Adrenal gland (tissue), 12 donors: ENCODE measurements around the gene AKR7A3. TPM values are rescaled to one million over a fixed set of nuclear protein-coding genes. Genes with fewer than 3 reads are reported as not detected.

Experiments
- DNase-seq, 7 donors: peaks; one replicate each; pipeline ENCODE4 v3.0.0-alpha.2; 2019 to 2020
- H3K27ac ChIP-seq, 5 donors: fragments of 200-600 bp; sonication (generic) in 4 of 5; 1 replicate in 3 of 5; 2 replicates in 2 of 5; pipeline versions ENCODE4 v1.5.1 to v1.8.0; 2016 to 2020; ENCODE audit warnings: mild to moderate bottlenecking in 1 of 5
- H3K27me3 ChIP-seq: fragments of 200-600 bp; 2 replicates; pipeline ENCODE4 v1.8.0; 2021
- H3K36me3 ChIP-seq, 2 donors: fragments of 200-600 bp; replicated peaks in 1 of 2; 1 replicate in 1 of 2; 2 replicates in 1 of 2; pipeline versions ENCODE4 v1.5.1 to v1.8.0; 2018 to 2022
- H3K4me1 ChIP-seq, 2 donors: fragments of 200-600 bp; replicated peaks in 1 of 2; 1 replicate in 1 of 2; 2 replicates in 1 of 2; pipeline versions ENCODE4 v1.5.1 to v1.8.0; 2018 to 2021
- H3K4me3 ChIP-seq, 4 donors: fragments of 200-600 bp; sonication (generic) in 3 of 4; one replicate each; pipeline ENCODE4 v1.5.1; 2016 to 2018
- H3K9me3 ChIP-seq, 3 donors: fragments of 200-600 bp; sonication (generic) in 1 of 3; replicated peaks in 1 of 3; 1 replicate in 2 of 3; 2 replicates in 1 of 3; pipeline versions ENCODE4 v1.5.1 to v1.8.0; 2016 to 2021
- CTCF ChIP-seq, 6 experiments: fragments of 450-650 bp in 4 of 6; fragments of 200-600 bp in 2 of 6; sonication (generic) in 1 of 6; IDR thresholded peaks; 1 replicate in 5 of 6; 2 replicates in 1 of 6; pipeline versions ENCODE4 v1.5.1 to v1.8.0; 2016 to 2021; ENCODE audit warnings: antibody characterized with exemption in 6 of 6, mild to moderate bottlenecking in 2 of 6, moderate library complexity in 1 of 6
- POLR2A ChIP-seq, 2 donors: fragments of 450-650 bp; IDR thresholded peaks; one replicate each; pipeline ENCODE4 v1.6.1; 2017; ENCODE audit warnings: antibody characterized with exemption in 2 of 2, mild to moderate bottlenecking in 2 of 2, moderate library complexity in 1 of 2
- WGBS, 4 donors: extraction: QIAGEN DNeasy Blood & Tissue Kit in 2 of 4; methylation state at CpG; one replicate each; pipeline versions ENCODE4 v1.1.5 to v1.1.7; 2013 to 2017; 5-methylcytosine and 5-hydroxymethylcytosine counted together
- intact Hi-C, 2 donors: fragments of 100-400 bp; cut with DNase I; formaldehyde crosslinking; loops; one replicate each; pipeline versions ENCODE4 v1.14.1 to v1.15.0; 2022 to 2023
- polyA plus RNA-seq, 3 donors: library from polyadenylated mRNA; stranded (reverse); fragments of 200-250 nt in 2 of 3; fragments of 350-450 nt in 1 of 3; fragmentation: Illumina TruSeq in 1 of 3; extraction: RNeasy Lipid Tissue Mini Kit (QIAGEN cat#74804) in 1 of 3; gene quantifications; one replicate each; pipeline ENCODE4 v1.2.3, GENCODE V29; 2013 to 2014
- total RNA-seq, 9 donors: library from RNA; depleted of rRNA in 4 of 9; stranded (reverse); fragments of >200 nt in 4 of 9; fragments of 120-200 nt in 1 of 9; fragmentation: NEBNext Ultra II Directional in 1 of 9; extraction: Animal tissue kit (Norgen Biotek cat#: 25700) in 1 of 9; gene quantifications; one replicate each; pipeline versions ENCODE4 v1.1.0 to v1.2.4, GENCODE V29; 2013 to 2023
- donor health status: healthy with polysubstance abuse.
- donor health status: Bipolar disorder and iron deficiency.
- donor health status: DM: yes; HTN: yes; CAD: no.
- donor health status: DM: no; HTN: no; CAD: no.
- donor health status: DM: no; HTN: no; CAD: no.
- donor health status: DM: yes; HTN: yes; CAD: no.

AKR7A3 gene
- total and polyA plus RNA-seq, 12 donors = 1.1 to 11.3 (median 4.5) TPM

GRCh38 chr1:19319196-19319595 lies 30.6 kb upstream of the AKR7A3 start:
- no peaks in the 10 kb centered on the region for H3K9me3 ChIP-seq
- intact Hi-C loops = no loop called here
- TF ChIP-seq POLR2A (IDR thresholded peaks at IDR 0.05) (no peak), CTCF (IDR thresholded peaks at IDR 0.05) (no peak)
- H3K27ac ChIP-seq = peak overlapping the region in 1 of 5 donors; percentile 32
- H3K4me3 ChIP-seq = no peak overlapping the region
- no peaks in the 10 kb centered on the region for H3K27me3 ChIP-seq
- 59 to 80% (median 70%) methylated on average over 3 of the region's 3 CpGs for WGBS, 4 donors
- peaks cover 0 to 19% of the 10 kb centered on the region in 2 donors for H3K36me3 ChIP-seq
- H3K4me1 ChIP-seq = peaks cover 8 to 30% of the 10 kb centered on the region in 2 donors
- peak in 1 of 7 donors; percentile 4 for DNase-seq

- H3K4me1 ChIP-seq = peaks cover 22 to 46% of the 10 kb centered on the region in 2 donors
- peak in 1 of 7 donors; percentile 23 for DNase-seq
- H3K36me3 ChIP-seq = peaks cover 0 to 13% of the 10 kb centered on the region in 2 donors
- H3K27me3 ChIP-seq = no peaks in the 10 kb centered on the region
- H3K4me3 ChIP-seq = no peak overlapping the region
- intact Hi-C loops = no loop called here
- WGBS, 4 donors = 77 to 100% (median 87%) methylated on average over 4 to 13 of the region's 13 CpGs
- TF ChIP-seq POLR2A (IDR thresholded peaks at IDR 0.05) (no peak), CTCF (IDR thresholded peaks at IDR 0.05) (no peak)
- H3K27ac ChIP-seq = no peak overlapping the region
- H3K9me3 ChIP-seq = no peaks in the 10 kb centered on the region
Observed at GRCh38 chr1:19317126-19317910, 28.7 kb upstream of the AKR7A3 start.

GRCh38 chr1:19315378-19316198 lies 27.0 kb upstream of the AKR7A3 start:
- Histone ChIP-seq H3K27me3 (no peaks in the 10 kb centered on the region), H3K27ac (peak overlapping the region in 1 of 5 donors; percentile 59), H3K36me3 (peaks cover 0 to 13% of the 10 kb centered on the region in 2 donors), H3K9me3 (no peaks in the 10 kb centered on the region), H3K4me3 (no peak overlapping the region), H3K4me1 (peaks cover 30 to 41% of the 10 kb centered on the region in 2 donors)
- no peak for TF ChIP-seq CTCF (IDR thresholded peaks at IDR 0.05)
- no peak for TF ChIP-seq POLR2A (IDR thresholded peaks at IDR 0.05)
- intact Hi-C loops = no loop called here
- peak in 1 of 7 donors; percentile 22 for DNase-seq
- WGBS, 4 donors = 64 to 81% (median 68%) methylated on average over 4 to 17 of the region's 17 CpGs
